Activated naive CD4-positive, alpha-beta T cell treated with anti-CD3 and anti-CD28 coated beads for 36 hours (primary cell): ENCODE results near the gene ATF7. TPM values are rescaled to one million over a fixed set of nuclear protein-coding genes. Genes with fewer than 3 reads are reported as not detected.
"Not testable (repeated sequence)": the region's sequence is repeated elsewhere in the genome, so short reads cannot be mapped to it uniquely, and the experiment has no call there.

ENCODE experiments used
- CTCF ChIA-PET: fragments of 350-600 bp; sonication (Branson Sonifier 250); formaldehyde crosslinking; loops from one replicate; lab custom pipeline; 2021; ENCODE audit warnings: antibody characterized with exemption; lab: Charles Lee
- DNase-seq: peaks from one replicate; pipeline ENCODE4 v3.0.0-alpha.2; 2020
- H3K27ac Mint-ChIP-seq: one replicate; pipeline ENCODE4 v1.8.0; 2021; ENCODE audit warnings: mild to moderate bottlenecking, mixed read lengths
- H3K27me3 Mint-ChIP-seq: one replicate; pipeline ENCODE4 v1.8.0; 2021; ENCODE audit warnings: low read depth, mixed read lengths
- H3K36me3 Mint-ChIP-seq: one replicate; pipeline ENCODE4 v1.8.0; 2021; ENCODE audit warnings: low read depth, mixed read lengths
- H3K4me1 Mint-ChIP-seq: one replicate; pipeline ENCODE4 v1.8.0; 2021; ENCODE audit warnings: low read depth, mixed read lengths
- H3K4me3 Mint-ChIP-seq: one replicate; pipeline ENCODE4 v1.8.0; 2021; ENCODE audit warnings: mild to moderate bottlenecking, moderate library complexity, mixed read lengths
- H3K9me3 Mint-ChIP-seq: one replicate; pipeline ENCODE4 v1.8.0; 2021; ENCODE audit warnings: mixed read lengths
- intact Hi-C: fragments of 100-400 bp; cut with micrococcal nuclease; formaldehyde crosslinking; loops from one replicate; pipeline ENCODE4 v1.15.1; 2023
- total RNA-seq, 2 experiments: library from RNA; stranded (reverse); gene quantifications; one replicate each; pipeline ENCODE4 v1.2.3, GENCODE V29; 2021

Gene ATF7
- total RNA-seq, 2 experiments from 2014 or later: 19.7 to 19.8 TPM

DNA sequence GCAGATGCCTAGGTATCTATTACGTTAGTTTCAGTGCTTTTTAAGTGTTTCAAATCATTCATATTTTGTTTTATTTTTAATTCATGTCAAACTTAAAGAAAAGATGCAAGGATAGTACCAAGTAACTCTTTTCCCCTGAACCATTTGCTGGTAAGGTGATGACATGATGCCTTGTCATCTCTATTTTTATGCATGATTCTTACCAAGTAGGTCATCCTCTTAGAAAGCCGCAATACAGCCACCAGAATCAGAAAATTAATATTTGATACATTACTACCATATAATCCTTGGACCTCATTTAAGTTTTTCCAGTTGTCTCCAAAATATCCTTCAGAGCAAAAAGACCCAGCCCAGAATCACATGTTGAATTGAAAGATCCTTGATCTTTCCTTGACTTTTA is 27.4 kb upstream of the ATF7 start:
- Mint-ChIP-seq H3K27ac (no peak overlapping the region), H3K36me3 (peaks cover 4% of the 10 kb centered on the region), H3K4me3 (no peak overlapping the region), H3K27me3 (no peaks in the 10 kb centered on the region), H3K9me3 (no peaks in the 10 kb centered on the region), H3K4me1 (no peaks in the 10 kb centered on the region)
- CTCF ChIA-PET: no interaction called here
- DNase-seq: no peak
- intact Hi-C loops: no loop called here

DNA sequence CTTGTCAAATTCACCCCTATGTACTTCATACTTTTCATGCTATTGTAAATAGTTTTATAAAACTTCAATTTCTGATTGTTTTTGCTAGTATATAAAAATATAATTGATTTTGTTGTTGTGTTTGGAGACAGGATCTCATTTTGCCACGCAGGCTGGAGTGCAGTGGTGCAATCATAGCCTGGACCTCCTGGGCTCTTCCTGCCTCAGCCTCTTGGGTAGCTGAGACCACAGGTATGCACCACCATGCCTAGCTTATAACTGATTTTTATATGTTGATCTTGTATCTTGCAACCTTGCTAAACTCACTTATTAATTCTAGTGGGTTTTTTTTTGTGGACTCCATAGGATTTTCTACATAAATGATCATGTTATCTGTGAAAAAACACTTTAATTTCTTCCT is 26.2 kb upstream of the ATF7 start:
- no peak for DNase-seq
- CTCF ChIA-PET: no interaction called here
- Mint-ChIP-seq H3K4me1 (no peaks in the 10 kb centered on the region), H3K36me3 (peaks cover 4% of the 10 kb centered on the region), H3K27ac (no peak overlapping the region), H3K4me3 (no peak overlapping the region), H3K27me3 (no peaks in the 10 kb centered on the region), H3K9me3 (no peaks in the 10 kb centered on the region)
- intact Hi-C loops: no loop called here

GRCh38 chr12:53651737-53652136 is 25.6 kb upstream of the ATF7 start:
- no peaks in the 10 kb centered on the region for H3K9me3 Mint-ChIP-seq
- intact Hi-C loops: no loop called here
- H3K36me3 Mint-ChIP-seq: peaks cover 2% of the 10 kb centered on the region
- H3K4me3 Mint-ChIP-seq: no peak overlapping the region
- DNase-seq: no peak
- no peaks in the 10 kb centered on the region for H3K27me3 Mint-ChIP-seq
- H3K27ac Mint-ChIP-seq: no peak overlapping the region
- CTCF ChIA-PET: no interaction called here
- no peaks in the 10 kb centered on the region for H3K4me1 Mint-ChIP-seq

GRCh38 chr12:53646300-53646699 is 20.1 kb upstream of the ATF7 start:
- CTCF ChIA-PET, H3K9me3 Mint-ChIP-seq, H3K4me1 Mint-ChIP-seq, intact Hi-C loops, H3K36me3 Mint-ChIP-seq, H3K27me3 Mint-ChIP-seq, DNase-seq, H3K27ac Mint-ChIP-seq, H3K4me3 Mint-ChIP-seq: not testable (repeated sequence)

DNA sequence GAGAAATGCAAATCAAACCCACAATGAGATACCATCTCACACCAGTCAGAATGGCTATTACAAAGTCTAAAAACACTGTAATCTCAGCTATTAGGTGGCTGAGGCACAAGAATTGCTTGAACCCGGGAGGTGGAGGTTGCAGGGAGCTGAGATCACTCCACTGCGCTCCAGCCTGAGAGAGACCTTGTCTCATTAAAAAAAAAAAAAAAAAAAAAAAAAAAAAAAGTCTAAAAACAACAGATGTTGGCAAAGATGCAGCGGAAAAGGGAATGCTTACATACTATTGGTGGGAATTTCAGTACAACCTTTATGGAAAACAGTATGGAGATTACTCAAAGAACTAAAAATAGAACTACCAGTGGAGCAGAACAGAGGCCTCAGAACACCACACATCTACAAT is 19.0 kb upstream of the ATF7 start:
- CTCF ChIA-PET: interaction anchor here (0.7 kb wide), 1 partner anchor 204 kb away, joined by 3 read pairs; no protein-coding TSS in a partner anchor
- H3K27ac Mint-ChIP-seq: no peak overlapping the region
- H3K27me3 Mint-ChIP-seq: no peaks in the 10 kb centered on the region
- H3K4me1 Mint-ChIP-seq: no peaks in the 10 kb centered on the region
- intact Hi-C loops: no loop called here
- no peaks in the 10 kb centered on the region for H3K9me3 Mint-ChIP-seq
- H3K36me3 Mint-ChIP-seq: peaks cover 2% of the 10 kb centered on the region
- H3K4me3 Mint-ChIP-seq: no peak overlapping the region
- no peak for DNase-seq

DNA sequence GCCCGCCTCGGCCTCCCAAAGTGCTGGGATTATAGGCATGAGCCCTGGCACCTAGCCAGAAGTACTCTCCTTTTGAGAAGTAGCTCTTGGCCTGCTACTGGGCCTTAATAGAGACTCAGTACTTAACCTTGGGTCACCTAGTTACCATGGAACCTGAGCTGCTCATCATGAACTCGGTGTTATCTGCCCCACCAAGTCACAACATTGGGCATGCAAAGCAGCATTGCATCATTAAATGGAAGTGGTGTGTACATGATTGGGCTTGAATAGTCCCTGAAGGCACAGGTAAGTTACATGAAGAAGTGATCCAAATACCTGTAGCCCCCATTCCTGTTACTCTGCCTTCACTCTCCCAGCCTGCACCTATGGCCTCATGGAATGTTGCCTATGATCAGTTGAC is 18.0 kb upstream of the ATF7 start:
- Mint-ChIP-seq H3K4me3 (no peak overlapping the region), H3K27ac (no peak overlapping the region)
- CTCF ChIA-PET: interaction anchor here (0.9 kb wide), 1 partner anchor 101 kb away, joined by 3 read pairs; no protein-coding TSS in a partner anchor

DNA sequence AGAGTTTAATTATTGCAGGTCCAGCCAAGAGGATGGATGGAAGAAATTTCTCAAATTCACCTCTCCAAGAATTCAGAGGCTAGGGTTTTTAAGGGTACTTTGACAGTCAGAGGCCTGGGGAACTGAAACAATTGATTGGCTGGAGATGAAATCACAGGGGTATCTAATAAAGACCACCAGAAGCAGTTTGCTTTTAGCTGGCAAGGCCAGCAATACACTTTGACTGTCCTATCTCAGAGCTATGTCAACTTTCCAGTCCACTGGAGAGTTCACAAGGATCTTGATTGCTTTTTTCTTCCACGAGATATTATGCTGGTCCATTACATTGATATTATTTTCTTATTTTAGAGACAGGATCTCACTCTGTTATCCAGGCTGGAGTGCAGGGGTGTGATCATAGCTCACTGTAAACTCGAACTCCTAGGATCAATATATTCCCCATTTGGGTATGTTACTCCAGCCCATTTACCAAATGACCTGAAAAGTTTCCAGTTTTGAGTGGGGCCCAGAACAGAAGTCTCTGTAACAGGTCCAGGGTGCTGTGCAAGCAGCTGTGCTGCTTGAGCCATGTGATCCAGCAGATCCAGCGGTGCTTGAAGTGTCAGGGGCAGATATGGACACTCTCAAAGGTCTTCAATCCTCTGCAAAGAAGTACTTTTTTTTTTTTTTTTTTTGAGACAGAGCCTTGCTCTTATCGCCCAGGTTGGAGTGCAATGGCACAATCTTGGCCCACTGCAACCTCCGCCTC is 17.2 kb upstream of the ATF7 start:
- intact Hi-C loops: no loop called here
- Mint-ChIP-seq H3K4me3 (no peak overlapping the region), H3K9me3 (no peaks in the 10 kb centered on the region), H3K36me3 (peaks cover 2% of the 10 kb centered on the region), H3K4me1 (no peaks in the 10 kb centered on the region), H3K27ac (no peak overlapping the region), H3K27me3 (no peaks in the 10 kb centered on the region)
- no peak for DNase-seq
- CTCF ChIA-PET: interaction anchor here (0.9 kb wide), 1 partner anchor 100 kb away, joined by 3 read pairs; no protein-coding TSS in a partner anchor

More for the DNA sequence above, 18.0 kb upstream of the ATF7 start:
- no peaks in the 10 kb centered on the region for H3K27me3 Mint-ChIP-seq
- H3K9me3 Mint-ChIP-seq: no peaks in the 10 kb centered on the region
- DNase-seq: no peak
- H3K36me3 Mint-ChIP-seq: peaks cover 2% of the 10 kb centered on the region
- intact Hi-C loops: no loop called here
- H3K4me1 Mint-ChIP-seq: no peaks in the 10 kb centered on the region

- Mint-ChIP-seq H3K9me3 (no peaks in the 10 kb centered on the region), H3K4me3 (no peak overlapping the region), H3K27me3 (no peaks in the 10 kb centered on the region), H3K27ac (no peak overlapping the region), H3K4me1 (no peaks in the 10 kb centered on the region), H3K36me3 (peaks cover 2% of the 10 kb centered on the region)
- no peak for DNase-seq
- CTCF ChIA-PET: interaction anchor here (0.7 to 0.8 kb wide), 2 partner anchors 8 to 1640 kb away, joined by 3 to 4 read pairs; no protein-coding TSS in a partner anchor
- intact Hi-C loops: no loop called here
Observed at GRCh38 chr12:53638057-53638456, 11.9 kb upstream of the ATF7 start.

DNA sequence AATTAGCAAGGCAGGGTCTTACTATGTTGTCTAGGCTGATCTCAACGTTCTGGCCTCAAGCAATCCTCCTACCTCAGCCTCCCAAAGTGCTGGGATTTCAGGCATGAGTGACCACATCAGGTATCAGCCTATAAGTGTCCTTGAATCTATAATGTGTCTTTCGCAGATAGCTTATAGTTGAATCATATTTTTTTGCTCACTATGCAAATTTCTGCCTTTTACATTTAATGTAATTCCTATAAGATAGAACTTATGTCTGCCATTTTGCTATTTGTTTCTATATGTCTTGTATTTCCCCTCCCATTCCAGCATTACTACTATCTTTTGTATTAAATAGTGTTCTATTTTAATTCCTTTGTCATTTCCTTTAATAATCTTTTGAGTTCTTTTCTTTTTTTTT is 10.5 kb upstream of the ATF7 start:
- DNase-seq: no peak
- CTCF ChIA-PET: interaction anchor here (0.7 kb wide), 1 partner anchor 34 kb away, joined by 3 read pairs; no protein-coding TSS in a partner anchor
- H3K27ac Mint-ChIP-seq: no peak overlapping the region
- no peaks in the 10 kb centered on the region for H3K27me3 Mint-ChIP-seq
- no peak overlapping the region for H3K4me3 Mint-ChIP-seq
- no peaks in the 10 kb centered on the region for H3K9me3 Mint-ChIP-seq
- no peaks in the 10 kb centered on the region for H3K4me1 Mint-ChIP-seq
- intact Hi-C loops: no loop called here
- no peaks in the 10 kb centered on the region for H3K36me3 Mint-ChIP-seq

DNA sequence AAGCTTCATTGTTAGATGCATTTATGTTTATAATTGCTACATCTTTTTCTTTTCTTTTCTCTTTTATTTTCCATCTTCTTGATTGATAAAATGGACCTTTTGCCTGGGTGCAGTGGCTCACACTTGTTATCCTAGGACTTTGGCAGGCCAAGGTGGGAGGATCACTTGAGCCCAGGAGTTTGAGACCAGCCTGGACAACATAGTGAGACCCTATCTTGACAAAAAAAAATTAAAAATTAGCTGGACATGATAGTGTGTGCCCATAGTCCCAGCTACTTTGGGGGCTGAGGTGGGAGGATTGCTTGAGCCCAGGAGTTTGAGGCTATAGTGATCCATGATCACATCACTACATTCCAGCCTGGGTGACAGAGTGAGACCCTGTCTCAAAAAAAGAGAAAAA is 9.5 kb upstream of the ATF7 start:
- H3K27ac Mint-ChIP-seq, CTCF ChIA-PET, intact Hi-C loops, H3K9me3 Mint-ChIP-seq, H3K4me1 Mint-ChIP-seq, DNase-seq, H3K36me3 Mint-ChIP-seq, H3K27me3 Mint-ChIP-seq, H3K4me3 Mint-ChIP-seq: not testable (repeated sequence)

DNA sequence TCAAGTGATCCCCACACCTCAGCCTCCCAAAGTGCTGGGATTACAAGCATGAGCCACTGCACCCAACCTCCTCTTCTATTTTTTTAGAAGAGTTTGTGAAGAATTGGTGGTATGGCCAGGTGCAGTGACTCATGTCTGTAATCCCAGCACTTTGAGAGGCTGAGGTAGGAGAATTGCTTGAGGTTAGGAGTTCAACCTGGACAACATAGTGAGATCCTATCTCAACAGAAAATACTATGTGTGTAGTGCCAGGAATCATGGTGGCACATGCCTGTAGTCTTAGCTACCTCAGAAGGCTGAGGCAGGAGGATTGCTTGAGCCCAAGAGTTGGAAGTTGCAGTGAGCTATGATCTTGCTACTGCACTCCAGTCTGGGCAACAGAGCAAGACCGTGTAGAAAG is 5.5 kb upstream of the ATF7 start:
- no peak overlapping the region for H3K4me3 Mint-ChIP-seq
- no peak overlapping the region for H3K27ac Mint-ChIP-seq
- intact Hi-C loops: no loop called here
- no peaks in the 10 kb centered on the region for H3K36me3 Mint-ChIP-seq
- no peaks in the 10 kb centered on the region for H3K27me3 Mint-ChIP-seq
- DNase-seq: no peak
- CTCF ChIA-PET: no interaction called here
- peaks cover 6% of the 10 kb centered on the region for H3K4me1 Mint-ChIP-seq
- H3K9me3 Mint-ChIP-seq: no peaks in the 10 kb centered on the region

DNA sequence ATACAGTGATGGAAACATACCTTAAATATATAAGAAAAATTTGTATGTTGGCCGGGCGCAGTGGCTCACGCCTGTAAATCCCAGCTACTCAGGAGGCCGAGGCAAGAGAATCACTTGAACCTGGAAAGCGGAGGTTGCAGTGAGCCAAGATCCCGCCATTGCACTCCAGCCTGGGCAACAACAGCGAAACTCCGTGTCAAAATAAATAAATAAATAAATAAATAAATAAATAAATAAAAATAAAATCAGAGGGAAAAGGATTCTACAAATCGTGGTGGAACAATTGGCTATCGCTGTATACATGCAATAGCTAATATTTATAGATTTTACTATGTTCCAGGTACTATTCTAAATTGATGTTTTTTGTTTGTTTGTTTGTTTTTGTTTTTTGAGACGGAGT is 1.7 kb upstream of the ATF7 start:
- H3K27me3 Mint-ChIP-seq: no peaks in the 10 kb centered on the region
- no peak overlapping the region for H3K4me3 Mint-ChIP-seq
- H3K9me3 Mint-ChIP-seq: no peaks in the 10 kb centered on the region
- intact Hi-C loops: loop anchor here (2.0 kb wide), 1 partner anchor 621 kb away; the partner anchor contains the start of gene EIF4B
- H3K27ac Mint-ChIP-seq: no peak overlapping the region
- peaks cover 1% of the 10 kb centered on the region for H3K36me3 Mint-ChIP-seq
- H3K4me1 Mint-ChIP-seq: peaks cover 34% of the 10 kb centered on the region
- DNase-seq: no peak
- CTCF ChIA-PET: interaction anchor here (0.8 to 3.0 kb wide), 2 partner anchors 84 to 120 kb away, joined by 3 to 12 read pairs; no protein-coding TSS in a partner anchor

DNA sequence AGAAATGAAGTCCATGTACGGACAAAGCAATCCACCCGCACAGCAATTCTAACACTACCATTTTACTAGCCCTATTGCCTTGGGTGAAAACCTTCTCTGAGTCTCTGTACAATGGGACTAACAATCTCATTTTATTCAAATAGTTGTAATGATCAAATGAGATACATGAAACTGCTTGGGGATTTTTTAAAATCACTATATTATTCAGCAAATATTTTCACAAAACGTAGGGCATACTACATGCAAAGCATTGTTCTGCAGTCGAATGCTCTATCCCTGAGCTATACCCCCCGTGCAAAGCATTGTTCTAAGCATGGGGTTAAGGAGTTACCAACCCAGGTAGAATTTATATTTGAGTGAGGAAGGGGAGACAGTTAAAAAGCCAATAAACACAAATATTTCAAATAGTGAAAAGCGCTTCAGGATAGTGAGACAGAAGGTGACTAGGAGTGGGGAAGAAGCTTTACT is 554 bp upstream of the ATF7 start:
- no peak for DNase-seq
- Mint-ChIP-seq H3K9me3 (no peaks in the 10 kb centered on the region), H3K4me3 (peak overlapping the region; percentile 97), H3K27me3 (no peaks in the 10 kb centered on the region), H3K27ac (peak overlapping the region; percentile 96), H3K4me1 (peaks cover 39% of the 10 kb centered on the region), H3K36me3 (peaks cover 1% of the 10 kb centered on the region)
- CTCF ChIA-PET: interaction anchor here (3.0 kb wide), 1 partner anchor 83 kb away, joined by 12 read pairs; no protein-coding TSS in a partner anchor
- intact Hi-C loops: loop anchor here (1.0 to 2.0 kb wide), 8 partner anchors 13 to 620 kb away; partner anchors contain the start of genes ATP5MC2, CALCOCO1, EIF4B and PRR13
